AG08395 (cell line): ENCODE data around the gene EPM2AIP1.
"Not testable (repeated sequence)": the region's sequence is repeated elsewhere in the genome, so short reads cannot be mapped to it uniquely, and the experiment has no call there.

Experiments
- DNase-seq: peaks from one replicate; pipeline ENCODE4 v3.0.0; 2012; ENCODE audit warnings: mixed read lengths, low spot score

Gene EPM2AIP1

GRCh38 chr3:36993326-36994283 is 674 bp upstream of the EPM2AIP1 start, which contains the start of gene MLH1:
Gene MLH1 (plus strand): TSS chr3:36993518. CDS start chr3:36993548, 30 bp downstream.
- DNase-seq = peak; percentile 97

DNA sequence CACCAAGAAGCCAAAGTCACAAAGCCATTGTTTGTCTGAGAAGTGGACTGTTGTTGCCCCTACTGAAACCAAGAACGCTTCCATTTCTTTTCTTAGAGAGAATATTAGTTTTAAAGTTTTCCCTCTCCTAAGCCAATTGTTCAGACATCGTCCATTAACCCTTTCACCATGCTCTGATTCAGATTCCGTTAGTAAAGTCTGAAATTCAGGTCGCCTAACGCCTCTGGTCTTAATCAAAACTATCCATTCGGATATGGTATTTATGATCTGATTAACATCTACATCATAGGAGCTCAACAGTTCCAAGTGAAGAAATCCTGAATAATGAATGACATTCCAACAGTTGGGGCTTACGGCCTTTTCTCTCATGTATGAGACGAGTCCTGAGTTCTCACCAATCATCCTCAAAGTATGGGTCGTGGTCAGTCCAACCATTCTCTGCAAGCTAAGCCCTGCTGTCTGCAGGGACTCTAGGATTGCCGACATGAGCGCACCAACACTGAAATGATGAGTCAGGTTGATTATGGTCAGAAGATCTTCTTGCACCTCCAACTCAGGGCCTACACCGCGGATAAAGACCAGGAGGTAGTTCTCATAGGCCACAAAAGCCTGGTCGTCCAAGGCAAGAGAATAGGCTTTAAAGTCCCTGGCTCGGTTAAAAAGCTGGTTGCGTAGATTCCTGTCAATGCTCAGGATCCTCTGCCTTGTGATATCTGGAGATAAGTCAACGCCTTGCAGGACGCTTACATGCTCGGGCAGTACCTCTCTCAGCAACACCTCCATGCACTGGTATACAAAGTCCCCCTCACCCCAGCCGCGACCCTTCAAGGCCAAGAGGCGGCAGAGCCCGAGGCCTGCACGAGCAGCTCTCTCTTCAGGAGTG is 767 bp downstream of the EPM2AIP1 start:
- peak; percentile 45 for DNase-seq

- DNase-seq = no peak
Measured at GRCh38 chr3:36991147-36991546, 1.8 kb downstream of the EPM2AIP1 start.

DNA sequence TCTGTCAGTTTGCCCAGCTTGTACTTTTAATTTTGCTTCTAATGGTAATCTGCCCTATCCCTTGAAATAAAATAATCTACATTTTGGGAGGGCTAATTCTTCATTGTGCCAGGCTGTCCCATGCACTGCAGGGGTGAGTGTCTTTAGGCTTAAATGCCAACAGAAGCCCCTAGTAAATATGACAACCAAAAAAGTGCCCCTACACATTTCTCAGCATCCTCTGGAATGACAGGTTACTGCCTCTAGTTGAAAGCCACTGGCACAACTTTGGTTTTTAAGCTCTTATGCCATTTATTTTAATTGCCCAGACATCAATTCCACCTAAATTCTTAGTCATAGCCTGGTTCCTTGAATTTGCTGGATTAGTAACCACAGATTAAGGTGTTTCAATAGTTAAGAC is 3.4 kb downstream of the EPM2AIP1 start:
- DNase-seq = no peak

- no peak for DNase-seq
Measured at GRCh38 chr3:36989005-36989404, 3.9 kb downstream of the EPM2AIP1 start.

DNA sequence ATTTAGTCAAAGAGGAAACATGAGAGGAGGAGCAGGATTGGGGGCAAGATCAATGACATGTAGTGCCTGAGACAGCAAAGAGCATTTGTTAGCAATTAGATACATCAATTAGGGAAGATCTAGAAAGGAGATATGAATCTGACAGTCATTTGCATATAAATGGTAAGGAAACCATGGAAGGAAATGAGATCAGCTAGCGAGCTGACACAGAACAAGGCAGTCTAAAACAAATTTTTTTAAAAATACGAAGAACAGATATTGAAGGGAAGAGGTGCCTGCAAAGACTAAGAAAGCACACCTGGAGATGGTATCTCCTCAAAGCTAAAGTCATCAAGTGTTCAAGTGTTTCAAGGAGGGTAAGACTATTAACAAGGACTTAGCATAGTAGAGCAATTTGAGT is 4.6 kb downstream of the EPM2AIP1 start:
- no peak for DNase-seq

DNA sequence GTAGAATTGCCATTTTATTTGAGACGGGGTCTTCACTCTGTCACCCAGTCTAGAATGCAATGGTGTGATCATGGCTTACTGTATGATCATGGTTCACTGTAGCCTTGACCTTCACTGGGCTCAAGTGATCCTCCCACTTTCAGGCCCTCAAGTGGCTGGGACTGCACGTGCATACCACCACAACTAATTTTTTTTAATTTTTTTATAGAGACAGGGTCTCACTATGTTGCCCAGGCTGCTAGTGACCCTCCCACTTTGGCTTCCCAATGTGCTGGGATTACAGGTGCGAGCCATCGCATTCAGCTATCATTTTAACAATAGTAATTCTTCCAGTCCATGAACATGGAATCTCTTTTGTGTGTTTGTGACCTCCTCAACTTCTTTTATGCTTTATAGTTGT is 11.9 kb downstream of the EPM2AIP1 start:
- no peak for DNase-seq

- no peak for DNase-seq
Measured at GRCh38 chr3:36973139-36973538, 19.8 kb downstream of the EPM2AIP1 start.

GRCh38 chr3:36972163-36972562 is 20.8 kb downstream of the EPM2AIP1 start:
- no peak for DNase-seq

- DNase-seq = peak; percentile 43
Measured at GRCh38 chr3:36969540-36970432, 23.1 kb downstream of the EPM2AIP1 start.

- DNase-seq = no peak
Measured at GRCh38 chr3:36969085-36969484, 23.8 kb downstream of the EPM2AIP1 start.

DNA sequence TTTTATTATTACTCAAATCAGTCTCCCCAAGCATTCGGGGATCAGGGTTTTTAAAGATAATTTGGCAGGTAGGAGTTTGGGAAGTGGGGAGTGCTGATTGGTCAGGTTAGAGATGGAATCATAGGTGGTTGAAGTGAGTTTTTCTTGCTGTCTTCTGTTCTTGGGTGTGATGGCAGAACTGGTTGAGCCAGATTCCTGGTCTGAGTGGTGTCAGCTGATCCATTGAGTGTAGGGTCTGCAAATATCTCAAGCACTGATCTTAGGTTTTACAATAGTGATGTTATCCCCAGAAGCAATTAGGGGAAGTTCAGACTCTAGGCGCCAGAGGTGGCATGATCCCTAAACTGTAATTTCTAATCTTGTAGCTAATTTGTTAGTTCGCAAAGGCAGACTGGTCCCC is 27.5 kb downstream of the EPM2AIP1 start:
- DNase-seq = no peak

GRCh38 chr3:36964817-36965216 is 28.1 kb downstream of the EPM2AIP1 start:
- no peak for DNase-seq

GRCh38 chr3:36964331-36964730 is 28.6 kb downstream of the EPM2AIP1 start:
- DNase-seq = no peak

DNA sequence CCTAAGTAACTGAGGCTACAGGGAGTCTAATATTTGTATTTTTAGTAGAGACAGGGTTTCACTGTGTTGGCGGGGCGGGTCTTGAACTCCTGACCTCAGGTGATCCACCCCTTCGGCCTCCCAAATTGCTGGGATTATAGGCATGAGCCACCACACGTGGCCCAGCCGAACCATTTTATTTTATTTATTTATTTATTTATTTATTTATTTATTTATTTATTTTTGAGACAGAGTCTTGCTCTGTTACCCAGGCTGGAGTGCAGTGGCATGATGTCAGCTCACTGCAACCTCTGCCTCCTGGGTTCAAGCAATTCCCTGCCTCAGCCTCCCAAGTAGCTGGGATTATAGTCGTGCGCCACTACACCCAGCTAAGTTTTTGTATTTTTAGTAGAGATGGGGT is 29.9 kb downstream of the EPM2AIP1 start:
- DNase-seq = not testable (repeated sequence)

DNA sequence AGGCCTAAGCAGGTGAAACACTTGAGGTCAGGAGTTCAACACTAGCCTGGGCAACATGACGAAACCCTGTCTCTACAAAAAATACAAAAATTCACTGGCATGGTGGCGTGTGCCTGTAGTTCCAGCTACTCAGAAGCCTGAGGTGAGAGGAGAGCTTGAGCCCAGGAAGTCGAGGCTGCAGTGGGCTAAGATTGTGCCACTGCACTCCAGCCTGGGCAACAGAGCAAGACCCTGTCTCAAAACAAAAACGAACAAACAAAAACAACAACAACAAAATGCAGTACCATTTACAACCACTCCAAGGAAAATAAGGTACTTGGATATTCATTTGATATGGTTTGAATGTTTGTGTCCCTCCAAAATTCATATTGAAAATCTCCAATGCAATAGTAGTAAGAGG is 32.4 kb downstream of the EPM2AIP1 start:
- no peak for DNase-seq

- no peak for DNase-seq
Measured at GRCh38 chr3:36959821-36960220, 33.1 kb downstream of the EPM2AIP1 start.

DNA sequence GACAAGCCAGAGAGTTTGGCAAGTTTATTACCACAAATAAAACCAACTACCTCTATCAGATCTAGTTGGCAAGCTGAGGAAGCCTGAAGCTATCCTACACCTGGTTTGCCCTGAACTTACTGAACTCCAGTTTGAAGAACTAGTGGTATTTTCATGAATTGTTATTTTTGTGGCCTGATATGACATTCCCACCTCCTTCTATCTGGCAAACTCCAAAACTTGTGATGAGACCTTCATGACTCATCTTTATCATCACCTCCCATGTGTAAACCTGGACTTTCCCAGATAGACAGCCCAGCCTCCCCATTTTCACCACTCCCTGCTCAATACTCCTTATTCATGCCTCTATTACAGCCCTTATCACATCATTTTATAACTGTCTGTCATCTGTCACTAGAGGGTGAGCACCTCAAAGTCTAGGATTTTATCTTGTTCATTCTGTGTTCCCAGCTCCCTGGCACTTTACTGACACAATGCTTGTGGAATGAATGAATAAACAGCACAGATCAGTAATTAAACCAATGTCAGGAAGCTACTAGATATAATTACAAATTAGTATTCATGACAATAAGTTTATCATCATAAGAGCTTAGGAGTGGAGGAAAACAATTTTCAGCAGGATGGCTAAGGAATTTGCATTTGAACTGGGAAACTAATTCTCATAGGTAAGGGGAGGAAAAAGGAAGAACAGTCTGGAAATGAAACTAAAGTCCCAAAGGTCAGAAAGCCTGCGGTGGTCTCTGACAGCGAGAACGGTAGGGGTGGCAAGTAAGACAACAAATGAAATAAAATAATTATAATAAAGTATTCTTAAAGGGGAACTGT is 34.9 kb downstream of the EPM2AIP1 start:
- peak; percentile 61 for DNase-seq

DNA sequence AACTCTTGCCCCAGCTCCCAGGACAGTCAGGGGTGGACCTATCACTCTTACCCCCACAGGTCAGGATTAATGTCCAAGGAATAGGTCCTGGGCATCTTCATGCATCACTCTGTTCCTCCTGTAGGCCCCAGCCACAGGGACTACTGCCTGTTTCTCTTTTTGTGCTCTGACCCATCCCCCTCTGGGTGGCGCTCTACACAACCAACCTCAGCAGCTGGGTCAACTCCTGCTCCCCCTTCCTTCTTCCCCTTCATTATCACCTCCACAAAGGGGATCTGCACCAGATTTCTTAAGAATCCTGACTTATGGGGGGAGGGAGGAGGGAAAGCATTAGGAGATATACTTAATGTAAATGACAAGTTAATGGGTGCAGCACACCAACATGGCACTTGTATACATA is 35.9 kb downstream of the EPM2AIP1 start:
- DNase-seq = no peak

DNA sequence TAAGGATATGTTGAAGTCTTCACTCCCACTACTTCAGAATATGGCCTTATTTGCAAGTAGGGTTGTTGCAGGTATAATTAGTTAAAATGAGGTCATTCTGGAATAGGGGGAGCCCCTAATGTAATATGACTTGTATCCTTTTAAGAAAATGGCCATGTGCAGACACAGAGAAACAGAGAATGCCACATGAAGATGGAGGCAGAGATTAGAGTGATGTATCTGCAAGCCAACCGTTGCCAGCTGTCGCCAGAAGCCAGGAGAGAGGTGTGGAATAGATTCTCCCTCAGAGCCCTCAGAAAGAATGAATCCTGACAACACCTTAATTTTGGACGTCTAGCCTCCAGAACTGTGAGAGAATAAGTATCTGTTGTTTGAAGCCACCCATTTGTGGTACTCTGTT is 36.8 kb downstream of the EPM2AIP1 start:
- no peak for DNase-seq
